NB4 (cell line): ENCODE data around the gene JAKMIP2.

Source experiments
- DNase-seq: peaks from one replicate; pipeline ENCODE4 v3.0.0; 2010; ENCODE audit warnings: low read depth
- H3K4me3 ChIP-seq: one replicate; pipeline ENCODE4 v1.5.1; 2011; ENCODE audit warnings: mild to moderate bottlenecking, low read depth, low read length, moderate library complexity
- CTCF ChIP-seq: IDR thresholded peaks from one replicate; pipeline ENCODE4 v1.5.1; 2012; ENCODE audit warnings: low read depth, low read length
- MAX ChIP-seq: IDR thresholded peaks from 2 replicates; pipeline ENCODE4 v1.6.1; 2011; ENCODE audit warnings: low read depth, low read length
- MYC ChIP-seq: IDR thresholded peaks from 2 replicates; pipeline ENCODE4 v1.6.1; 2011; ENCODE audit warnings: low read depth, low read length
- POLR2A ChIP-seq: IDR thresholded peaks from 2 replicates; pipeline ENCODE4 v1.6.1; 2011; ENCODE audit warnings: mild to moderate bottlenecking; ENCODE audit not compliant: insufficient read length; ENCODE audit errors: extremely low read depth

JAKMIP2 gene

GRCh38 chr5:147547730-147548129 lies 234.8 kb downstream of the JAKMIP2 start:
- no peak overlapping the region for H3K4me3 ChIP-seq
- DNase-seq = no peak
- TF ChIP-seq POLR2A (no peak), MAX (no peak), CTCF (no peak), MYC (no peak)

- no peak overlapping the region for H3K4me3 ChIP-seq
- DNase-seq = no peak
- no peak for TF ChIP-seq CTCF
- TF ChIP-seq MYC = no peak
- no peak for TF ChIP-seq POLR2A
- TF ChIP-seq MAX = no peak
These were observed 238.0 kb downstream of the JAKMIP2 start for GRCh38 chr5:147544556-147544955.

- DNase-seq = no peak
- TF ChIP-seq CTCF = no peak
- no peak for TF ChIP-seq MAX
- TF ChIP-seq POLR2A = no peak
- no peak for TF ChIP-seq MYC
- H3K4me3 ChIP-seq = no peak overlapping the region
These were observed 243.5 kb downstream of the JAKMIP2 start for GRCh38 chr5:147539053-147539452.

- TF ChIP-seq POLR2A = no peak
- TF ChIP-seq CTCF = no peak
- TF ChIP-seq MYC = no peak
- TF ChIP-seq MAX = no peak
- DNase-seq = no peak
- no peak overlapping the region for H3K4me3 ChIP-seq
These were observed 244.3 kb downstream of the JAKMIP2 start for GRCh38 chr5:147538236-147538635.
